SK-N-SH treated with all-trans-retinoic acid at 6 μM for 48 hours (cell line): ENCODE measurements around the gene GIPC2.
"Not testable (repeated sequence)": the region's sequence is repeated elsewhere in the genome, so short reads cannot be mapped to it uniquely, and the experiment has no call there.

Experiments used
- ATAC-seq: fragments of 200-7000 bp; cut with Tn5 transposase; 3 replicates; pipeline ENCODE4 v1.9.1; 2020; ENCODE audit warnings: mild to moderate bottlenecking, moderate library complexity
- BACH2 ChIP-seq: fragments of 250-450 bp; sonication (Bioruptor Pico); IDR thresholded peaks from 2 replicates; pipeline ENCODE4 v1.9.0; 2021; ENCODE audit warnings: mild to moderate bottlenecking, borderline replicate concordance
- CSDC2 ChIP-seq: fragments of 250-450 bp; sonication (Bioruptor Pico); IDR thresholded peaks from 2 replicates; pipeline ENCODE4 v1.5.0; 2020; ENCODE audit warnings: mild to moderate bottlenecking, moderate library complexity
- ESRRG ChIP-seq: fragments of 250-450 bp; sonication (Bioruptor Pico); IDR thresholded peaks from 2 replicates; pipeline ENCODE4 v1.6.1; 2021; ENCODE audit warnings: mild to moderate bottlenecking
- GLIS3 ChIP-seq: fragments of 250-450 bp; sonication (Bioruptor Pico); IDR thresholded peaks from 2 replicates; pipeline ENCODE4 v1.5.0; 2020; ENCODE audit warnings: mild to moderate bottlenecking, moderate library complexity
- ISL1 ChIP-seq: fragments of 250-450 bp; sonication (Bioruptor Pico); IDR thresholded peaks from 2 replicates; pipeline ENCODE4 v2.1.2; 2022; ENCODE audit warnings: mild to moderate bottlenecking, moderate library complexity
- OSR1 ChIP-seq: fragments of 250-450 bp; sonication (Bioruptor Pico); IDR thresholded peaks from 2 replicates; pipeline ENCODE4 v1.8.0; 2022; ENCODE audit warnings: moderate library complexity, mild to moderate bottlenecking, inconsistent platforms
- PPARA ChIP-seq: fragments of 250-450 bp; sonication (Bioruptor Pico); IDR thresholded peaks from 2 replicates; pipeline ENCODE4 v1.5.0; 2020; ENCODE audit warnings: mild to moderate bottlenecking, borderline replicate concordance
- RARB ChIP-seq: fragments of 250-450 bp; sonication (Bioruptor Pico); IDR thresholded peaks from 2 replicates; pipeline ENCODE4 v1.8.0; 2021; ENCODE audit warnings: mild to moderate bottlenecking, moderate library complexity
- SNAI2 ChIP-seq: fragments of 250-450 bp; sonication (Bioruptor Pico); IDR thresholded peaks from 2 replicates; pipeline ENCODE4 v1.5.0; 2020; ENCODE audit warnings: mild to moderate bottlenecking, moderate library complexity
- TCF4 ChIP-seq: fragments of 250-450 bp; sonication (Bioruptor Pico); IDR thresholded peaks from 2 replicates; pipeline ENCODE4 v1.8.0; 2021; ENCODE audit warnings: mild to moderate bottlenecking, moderate library complexity, borderline replicate concordance
- TOX ChIP-seq: fragments of 250-450 bp; sonication (Bioruptor Pico); IDR thresholded peaks from 2 replicates; pipeline ENCODE4 v1.8.0; 2021; ENCODE audit warnings: mild to moderate bottlenecking, moderate library complexity, borderline replicate concordance
- ZC3H10 ChIP-seq: fragments of 250-450 bp; sonication (Bioruptor Pico); IDR thresholded peaks from 2 replicates; pipeline ENCODE4 v1.5.1; 2021; ENCODE audit warnings: mild to moderate bottlenecking, moderate library complexity
- ZFP3 ChIP-seq: fragments of 250-450 bp; sonication (Bioruptor Pico); IDR thresholded peaks from 2 replicates; pipeline ENCODE4 v1.5.0; 2020; ENCODE audit warnings: mild to moderate bottlenecking, moderate library complexity
- ZFP30 ChIP-seq: fragments of 450-650 bp; formaldehyde crosslinking; IDR thresholded peaks from 2 replicates; pipeline ENCODE4 v1.5.0; 2022; ENCODE audit warnings: mild to moderate bottlenecking, moderate library complexity
- ZNF565 ChIP-seq: fragments of 450-650 bp; formaldehyde crosslinking; conservative IDR thresholded peaks from 2 replicates; pipeline ENCODE4 v1.5.0; 2020; ENCODE audit warnings: low read depth, mild to moderate bottlenecking, moderate library complexity
- ZNF70 ChIP-seq: fragments of 450-650 bp; formaldehyde crosslinking; IDR thresholded peaks from 2 replicates; pipeline ENCODE4 v1.5.0; 2020; ENCODE audit warnings: mild to moderate bottlenecking, moderate library complexity
- TF ChIP-seq, protein P1 (sequence below): fragments of 250-450 bp; sonication (Bioruptor Pico); IDR thresholded peaks from 2 replicates; pipeline ENCODE4 v1.5.0; 2020; ENCODE audit warnings: mild to moderate bottlenecking, moderate library complexity
- TF ChIP-seq, protein P2 (sequence below): fragments of 250-450 bp; sonication (Bioruptor Pico); IDR thresholded peaks from 2 replicates; pipeline ENCODE4 v1.8.0; 2020; ENCODE audit warnings: mild to moderate bottlenecking, moderate library complexity, borderline replicate concordance
- TF ChIP-seq, protein P3 (sequence below): fragments of 250-450 bp; sonication (Bioruptor Pico); IDR thresholded peaks from 2 replicates; pipeline ENCODE4 v1.8.0; 2021; ENCODE audit warnings: low read depth, mild to moderate bottlenecking, moderate library complexity, borderline replicate concordance
- TF ChIP-seq, protein P4 (sequence below): fragments of 250-450 bp; sonication (Bioruptor Pico); IDR thresholded peaks from 2 replicates; pipeline ENCODE4 v1.5.1; 2020; ENCODE audit warnings: low read depth, mild to moderate bottlenecking, moderate library complexity

GIPC2 gene

DNA sequence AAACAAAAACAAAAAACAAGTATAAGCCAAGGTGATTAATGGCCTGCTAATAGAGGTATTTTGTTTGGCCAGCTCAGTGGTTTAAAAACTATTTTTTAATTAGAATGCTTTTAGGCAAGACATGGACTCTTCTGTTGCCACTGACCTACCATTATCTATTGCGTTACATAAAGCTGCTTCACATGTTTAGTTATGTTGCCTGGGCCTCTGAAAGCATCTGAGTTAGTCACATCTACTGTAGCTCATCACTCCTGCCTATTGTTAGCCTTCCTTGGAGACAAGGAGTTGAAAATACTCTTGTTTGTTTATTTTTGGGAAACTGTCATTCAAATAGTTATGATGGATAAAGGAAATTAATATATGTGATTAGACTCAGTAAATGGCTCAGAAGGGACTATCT lies 26.7 kb upstream of the GIPC2 start (continued):
- TF ChIP-seq, protein P1, sequence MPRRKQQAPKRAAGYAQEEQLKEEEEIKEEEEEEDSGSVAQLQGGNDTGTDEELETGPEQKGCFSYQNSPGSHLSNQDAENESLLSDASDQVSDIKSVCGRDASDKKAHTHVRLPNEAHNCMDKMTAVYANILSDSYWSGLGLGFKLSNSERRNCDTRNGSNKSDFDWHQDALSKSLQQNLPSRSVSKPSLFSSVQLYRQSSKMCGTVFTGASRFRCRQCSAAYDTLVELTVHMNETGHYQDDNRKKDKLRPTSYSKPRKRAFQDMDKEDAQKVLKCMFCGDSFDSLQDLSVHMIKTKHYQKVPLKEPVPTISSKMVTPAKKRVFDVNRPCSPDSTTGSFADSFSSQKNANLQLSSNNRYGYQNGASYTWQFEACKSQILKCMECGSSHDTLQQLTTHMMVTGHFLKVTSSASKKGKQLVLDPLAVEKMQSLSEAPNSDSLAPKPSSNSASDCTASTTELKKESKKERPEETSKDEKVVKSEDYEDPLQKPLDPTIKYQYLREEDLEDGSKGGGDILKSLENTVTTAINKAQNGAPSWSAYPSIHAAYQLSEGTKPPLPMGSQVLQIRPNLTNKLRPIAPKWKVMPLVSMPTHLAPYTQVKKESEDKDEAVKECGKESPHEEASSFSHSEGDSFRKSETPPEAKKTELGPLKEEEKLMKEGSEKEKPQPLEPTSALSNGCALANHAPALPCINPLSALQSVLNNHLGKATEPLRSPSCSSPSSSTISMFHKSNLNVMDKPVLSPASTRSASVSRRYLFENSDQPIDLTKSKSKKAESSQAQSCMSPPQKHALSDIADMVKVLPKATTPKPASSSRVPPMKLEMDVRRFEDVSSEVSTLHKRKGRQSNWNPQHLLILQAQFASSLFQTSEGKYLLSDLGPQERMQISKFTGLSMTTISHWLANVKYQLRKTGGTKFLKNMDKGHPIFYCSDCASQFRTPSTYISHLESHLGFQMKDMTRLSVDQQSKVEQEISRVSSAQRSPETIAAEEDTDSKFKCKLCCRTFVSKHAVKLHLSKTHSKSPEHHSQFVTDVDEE (CRISPR knock-in tag): no peak
- TF ChIP-seq ISL1 (CRISPR knock-in tag) (no peak), TCF4 (CRISPR knock-in tag) (no peak), RARB (CRISPR knock-in tag) (no peak)

DNA sequence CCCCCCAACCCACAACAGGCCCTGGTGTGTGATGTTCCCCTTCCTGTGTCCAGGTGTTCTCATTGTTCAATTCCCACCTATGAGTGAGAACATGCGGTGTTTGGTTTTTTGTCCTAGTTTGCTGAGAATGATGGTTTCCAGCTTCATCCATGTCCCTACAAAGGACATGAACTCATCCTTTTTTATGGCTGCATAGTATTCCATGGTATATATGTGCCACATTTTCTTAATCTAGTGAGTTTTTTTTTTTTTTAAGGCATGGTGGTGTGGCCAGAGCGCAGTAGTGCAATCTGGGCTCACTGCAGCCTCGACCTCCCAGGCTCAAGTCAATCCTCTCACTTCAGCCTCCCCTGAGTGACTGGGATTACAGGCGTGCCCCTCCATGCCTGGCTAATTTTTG lies 24.6 kb upstream of the GIPC2 start:
- not testable (repeated sequence) for ATAC-seq

DNA sequence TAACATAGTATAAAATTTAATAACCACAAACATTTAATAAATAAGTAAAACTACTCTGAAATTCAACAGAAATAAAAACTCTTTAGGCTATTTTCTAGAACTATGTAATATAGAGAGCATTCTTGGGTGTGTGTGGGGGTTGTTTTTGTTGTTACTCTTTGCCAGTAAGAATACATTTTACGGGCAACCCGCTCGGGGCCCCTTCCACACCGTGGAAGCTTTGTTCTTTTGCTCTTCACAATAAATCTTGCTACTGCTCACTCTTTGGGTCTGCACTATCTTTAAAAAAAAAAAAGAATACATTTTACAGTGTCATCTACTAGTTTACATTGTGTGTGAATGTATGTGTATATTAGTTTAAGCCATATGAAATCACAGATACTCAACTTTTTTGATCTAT lies 16.0 kb upstream of the GIPC2 start:
- TF ChIP-seq ZNF565 (CRISPR knock-in tag) (no peak), GLIS3 (CRISPR knock-in tag) (no peak), ZFP3 (CRISPR knock-in tag) (no peak), PPARA (CRISPR knock-in tag) (no peak), RARB (CRISPR knock-in tag) (no peak)
- ATAC-seq: no peak

DNA sequence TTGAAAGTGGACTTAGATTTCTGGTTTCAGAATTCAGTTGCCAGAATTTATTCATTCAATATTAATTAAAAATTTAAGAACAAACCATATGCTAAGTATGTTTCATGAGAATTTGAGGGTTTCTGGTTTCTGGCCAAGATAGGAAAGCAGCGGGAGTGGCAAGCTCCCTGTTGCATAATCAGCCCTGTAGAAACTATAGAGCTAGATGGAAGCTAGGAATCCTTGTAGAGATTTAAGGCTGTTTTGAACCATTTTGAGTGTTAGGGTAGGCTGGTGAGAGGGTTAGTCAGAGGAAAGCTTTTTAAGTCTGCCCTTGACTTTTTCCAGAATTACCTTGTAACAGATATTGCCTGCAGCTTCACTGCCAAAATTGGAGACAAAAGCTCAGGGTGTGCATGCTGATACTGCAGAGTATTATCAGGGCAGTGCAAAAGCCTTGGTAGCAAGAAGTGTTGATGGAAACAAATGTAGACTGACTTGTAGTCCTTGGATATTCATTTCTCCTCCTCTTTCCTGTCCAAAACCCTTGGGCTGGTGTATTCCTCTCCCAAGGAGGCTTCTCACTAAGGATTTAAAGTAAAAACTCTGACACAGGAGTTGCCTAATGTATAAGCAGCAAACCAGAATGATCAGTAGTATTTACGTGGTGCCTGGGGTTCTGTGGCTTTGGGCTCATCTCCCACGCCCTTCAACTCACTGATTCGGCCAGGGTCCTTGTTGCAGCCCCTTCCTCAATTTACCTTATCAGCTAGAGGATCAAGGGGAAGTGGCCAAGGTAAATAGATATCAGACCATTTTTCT lies 12.6 kb upstream of the GIPC2 start:
- TF ChIP-seq BACH2 (CRISPR knock-in tag) (no peak), RARB (CRISPR knock-in tag) (no peak), ZC3H10 (CRISPR knock-in tag) (no peak), ZFP30 (CRISPR knock-in tag) (no peak), ZFP3 (CRISPR knock-in tag) (no peak), TOX (CRISPR knock-in tag) (no peak), ZNF70 (CRISPR knock-in tag) (no peak), OSR1 (CRISPR knock-in tag) (no peak), GLIS3 (CRISPR knock-in tag) (no peak), PPARA (CRISPR knock-in tag) (no peak), SNAI2 (CRISPR knock-in tag) (no peak), ISL1 (CRISPR knock-in tag) (no peak), CSDC2 (CRISPR knock-in tag) (no peak), ESRRG (CRISPR knock-in tag) (no peak)
- TF ChIP-seq, protein P2, sequence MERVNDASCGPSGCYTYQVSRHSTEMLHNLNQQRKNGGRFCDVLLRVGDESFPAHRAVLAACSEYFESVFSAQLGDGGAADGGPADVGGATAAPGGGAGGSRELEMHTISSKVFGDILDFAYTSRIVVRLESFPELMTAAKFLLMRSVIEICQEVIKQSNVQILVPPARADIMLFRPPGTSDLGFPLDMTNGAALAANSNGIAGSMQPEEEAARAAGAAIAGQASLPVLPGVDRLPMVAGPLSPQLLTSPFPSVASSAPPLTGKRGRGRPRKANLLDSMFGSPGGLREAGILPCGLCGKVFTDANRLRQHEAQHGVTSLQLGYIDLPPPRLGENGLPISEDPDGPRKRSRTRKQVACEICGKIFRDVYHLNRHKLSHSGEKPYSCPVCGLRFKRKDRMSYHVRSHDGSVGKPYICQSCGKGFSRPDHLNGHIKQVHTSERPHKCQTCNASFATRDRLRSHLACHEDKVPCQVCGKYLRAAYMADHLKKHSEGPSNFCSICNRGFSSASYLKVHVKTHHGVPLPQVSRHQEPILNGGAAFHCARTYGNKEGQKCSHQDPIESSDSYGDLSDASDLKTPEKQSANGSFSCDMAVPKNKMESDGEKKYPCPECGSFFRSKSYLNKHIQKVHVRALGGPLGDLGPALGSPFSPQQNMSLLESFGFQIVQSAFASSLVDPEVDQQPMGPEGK: no peak
- TF ChIP-seq, protein P1 (CRISPR knock-in tag): no peak
- TF ChIP-seq, protein P3, sequence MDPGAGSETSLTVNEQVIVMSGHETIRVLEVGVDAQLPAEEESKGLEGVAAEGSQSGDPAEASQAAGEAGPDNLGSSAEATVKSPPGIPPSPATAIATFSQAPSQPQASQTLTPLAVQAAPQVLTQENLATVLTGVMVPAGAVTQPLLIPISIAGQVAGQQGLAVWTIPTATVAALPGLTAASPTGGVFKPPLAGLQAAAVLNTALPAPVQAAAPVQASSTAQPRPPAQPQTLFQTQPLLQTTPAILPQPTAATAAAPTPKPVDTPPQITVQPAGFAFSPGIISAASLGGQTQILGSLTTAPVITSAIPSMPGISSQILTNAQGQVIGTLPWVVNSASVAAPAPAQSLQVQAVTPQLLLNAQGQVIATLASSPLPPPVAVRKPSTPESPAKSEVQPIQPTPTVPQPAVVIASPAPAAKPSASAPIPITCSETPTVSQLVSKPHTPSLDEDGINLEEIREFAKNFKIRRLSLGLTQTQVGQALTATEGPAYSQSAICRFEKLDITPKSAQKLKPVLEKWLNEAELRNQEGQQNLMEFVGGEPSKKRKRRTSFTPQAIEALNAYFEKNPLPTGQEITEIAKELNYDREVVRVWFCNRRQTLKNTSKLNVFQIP (CRISPR knock-in tag): no peak
- TF ChIP-seq, protein P4, sequence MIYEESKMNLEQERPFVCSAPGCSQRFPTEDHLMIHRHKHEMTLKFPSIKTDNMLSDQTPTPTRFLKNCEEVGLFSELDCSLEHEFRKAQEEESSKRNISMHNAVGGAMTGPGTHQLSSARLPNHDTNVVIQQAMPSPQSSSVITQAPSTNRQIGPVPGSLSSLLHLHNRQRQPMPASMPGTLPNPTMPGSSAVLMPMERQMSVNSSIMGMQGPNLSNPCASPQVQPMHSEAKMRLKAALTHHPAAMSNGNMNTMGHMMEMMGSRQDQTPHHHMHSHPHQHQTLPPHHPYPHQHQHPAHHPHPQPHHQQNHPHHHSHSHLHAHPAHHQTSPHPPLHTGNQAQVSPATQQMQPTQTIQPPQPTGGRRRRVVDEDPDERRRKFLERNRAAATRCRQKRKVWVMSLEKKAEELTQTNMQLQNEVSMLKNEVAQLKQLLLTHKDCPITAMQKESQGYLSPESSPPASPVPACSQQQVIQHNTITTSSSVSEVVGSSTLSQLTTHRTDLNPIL (CRISPR knock-in tag): no peak
- ATAC-seq: no peak
